ENCODE results near the gene GLIS2.

GLIS2 gene

DNA sequence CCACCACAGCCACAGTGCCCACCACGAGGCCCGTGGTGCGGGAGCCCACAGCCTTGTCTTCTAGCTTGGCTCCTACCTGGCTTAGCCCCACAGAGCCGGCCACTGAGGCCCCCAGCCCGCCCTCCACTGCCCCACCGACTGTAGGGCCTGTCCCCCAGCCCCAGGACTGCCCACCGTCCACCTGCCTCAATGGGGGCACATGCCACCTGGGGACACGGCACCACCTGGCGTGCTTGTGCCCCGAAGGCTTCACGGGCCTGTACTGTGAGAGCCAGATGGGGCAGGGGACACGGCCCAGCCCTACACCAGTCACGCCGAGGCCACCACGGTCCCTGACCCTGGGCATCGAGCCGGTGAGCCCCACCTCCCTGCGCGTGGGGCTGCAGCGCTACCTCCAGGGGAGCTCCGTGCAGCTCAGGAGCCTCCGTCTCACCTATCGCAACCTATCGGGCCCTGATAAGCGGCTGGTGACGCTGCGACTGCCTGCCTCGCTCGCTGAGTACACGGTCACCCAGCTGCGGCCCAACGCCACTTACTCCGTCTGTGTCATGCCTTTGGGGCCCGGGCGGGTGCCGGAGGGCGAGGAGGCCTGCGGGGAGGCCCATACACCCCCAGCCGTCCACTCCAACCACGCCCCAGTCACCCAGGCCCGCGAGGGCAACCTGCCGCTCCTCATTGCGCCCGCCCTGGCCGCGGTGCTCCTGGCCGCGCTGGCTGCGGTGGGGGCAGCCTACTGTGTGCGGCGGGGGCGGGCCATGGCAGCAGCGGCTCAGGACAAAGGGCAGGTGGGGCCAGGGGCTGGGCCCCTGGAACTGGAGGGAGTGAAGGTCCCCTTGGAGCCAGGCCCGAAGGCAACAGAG lies 66.3 kb downstream of the GLIS2 start:
- no peak for DNase-seq (ENCODE audit: low spot score)

DNA sequence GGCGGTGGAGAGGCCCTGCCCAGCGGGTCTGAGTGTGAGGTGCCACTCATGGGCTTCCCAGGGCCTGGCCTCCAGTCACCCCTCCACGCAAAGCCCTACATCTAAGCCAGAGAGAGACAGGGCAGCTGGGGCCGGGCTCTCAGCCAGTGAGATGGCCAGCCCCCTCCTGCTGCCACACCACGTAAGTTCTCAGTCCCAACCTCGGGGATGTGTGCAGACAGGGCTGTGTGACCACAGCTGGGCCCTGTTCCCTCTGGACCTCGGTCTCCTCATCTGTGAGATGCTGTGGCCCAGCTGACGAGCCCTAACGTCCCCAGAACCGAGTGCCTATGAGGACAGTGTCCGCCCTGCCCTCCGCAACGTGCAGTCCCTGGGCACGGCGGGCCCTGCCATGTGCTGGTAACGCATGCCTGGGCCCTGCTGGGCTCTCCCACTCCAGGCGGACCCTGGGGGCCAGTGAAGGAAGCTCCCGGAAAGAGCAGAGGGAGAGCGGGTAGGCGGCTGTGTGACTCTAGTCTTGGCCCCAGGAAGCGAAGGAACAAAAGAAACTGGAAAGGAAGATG lies 67.0 kb downstream of the GLIS2 start:
- no peak for DNase-seq (ENCODE audit: low spot score)

DNA sequence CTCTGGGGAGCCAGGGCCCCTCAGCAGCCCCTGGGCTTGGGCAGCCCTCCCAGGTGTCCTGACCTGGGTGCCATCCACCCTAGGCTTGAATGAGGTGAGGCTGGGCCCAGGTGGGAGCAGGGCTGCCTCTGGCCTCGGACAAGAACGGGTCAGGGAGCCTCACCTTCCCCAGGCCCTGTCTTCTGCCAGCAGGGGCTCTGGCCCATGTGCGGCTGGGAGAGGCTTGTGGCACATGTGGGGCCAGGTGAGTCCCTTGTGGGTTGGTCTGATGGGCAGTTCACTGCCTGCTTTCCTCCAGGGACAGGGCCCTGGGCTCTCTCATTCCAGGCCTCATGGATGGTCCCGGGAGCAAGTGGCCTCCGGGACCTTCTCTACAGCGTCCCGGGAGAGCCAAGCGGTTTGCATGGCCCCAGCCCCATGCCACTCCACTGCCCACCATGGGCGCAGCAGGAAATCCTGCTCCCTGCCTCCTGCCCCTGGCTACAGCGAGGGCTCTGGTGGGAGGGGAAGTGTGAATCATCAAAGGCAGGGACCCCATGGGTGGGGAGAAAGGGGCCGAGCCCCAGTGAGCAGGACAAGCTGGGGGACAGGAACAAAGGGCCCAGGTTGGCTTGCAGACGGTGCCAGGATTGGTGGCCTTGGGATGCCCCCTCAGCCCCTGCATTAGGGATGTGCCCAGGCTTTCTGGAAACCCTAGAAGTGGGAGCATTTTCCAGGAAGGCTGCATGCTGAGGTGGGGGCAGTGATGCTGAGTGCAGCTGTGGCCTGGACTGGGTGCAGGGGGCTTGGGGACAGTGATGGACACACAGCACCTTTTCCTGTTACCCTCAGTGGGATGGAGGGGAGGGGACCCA lies 68.0 kb downstream of the GLIS2 start:
- no peak for DNase-seq (ENCODE audit: low spot score)

DNA sequence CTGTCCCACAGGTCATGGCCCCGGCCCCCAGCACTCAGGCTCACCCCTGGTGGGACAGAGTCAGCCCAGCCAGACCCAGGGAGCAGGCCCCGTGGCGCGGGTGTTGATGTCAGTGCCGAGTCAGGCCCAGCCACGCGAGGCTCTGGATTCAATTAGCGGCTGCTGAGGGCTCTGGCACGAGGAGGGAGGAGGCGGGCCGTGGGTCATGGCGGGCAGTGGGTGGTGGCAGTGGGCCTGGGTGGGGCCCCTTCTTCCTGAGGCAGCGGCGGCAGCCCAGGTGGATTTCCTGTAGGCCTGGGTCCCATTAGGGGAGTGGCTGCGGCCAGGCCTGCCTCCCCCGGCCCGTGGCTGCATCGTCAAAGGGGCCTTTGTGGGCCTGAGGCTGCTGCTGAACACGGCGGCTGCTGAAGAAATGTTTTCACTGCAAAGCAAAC lies 68.7 kb downstream of the GLIS2 start:
- DNase-seq (ENCODE audit: low spot score): no peak

DNA sequence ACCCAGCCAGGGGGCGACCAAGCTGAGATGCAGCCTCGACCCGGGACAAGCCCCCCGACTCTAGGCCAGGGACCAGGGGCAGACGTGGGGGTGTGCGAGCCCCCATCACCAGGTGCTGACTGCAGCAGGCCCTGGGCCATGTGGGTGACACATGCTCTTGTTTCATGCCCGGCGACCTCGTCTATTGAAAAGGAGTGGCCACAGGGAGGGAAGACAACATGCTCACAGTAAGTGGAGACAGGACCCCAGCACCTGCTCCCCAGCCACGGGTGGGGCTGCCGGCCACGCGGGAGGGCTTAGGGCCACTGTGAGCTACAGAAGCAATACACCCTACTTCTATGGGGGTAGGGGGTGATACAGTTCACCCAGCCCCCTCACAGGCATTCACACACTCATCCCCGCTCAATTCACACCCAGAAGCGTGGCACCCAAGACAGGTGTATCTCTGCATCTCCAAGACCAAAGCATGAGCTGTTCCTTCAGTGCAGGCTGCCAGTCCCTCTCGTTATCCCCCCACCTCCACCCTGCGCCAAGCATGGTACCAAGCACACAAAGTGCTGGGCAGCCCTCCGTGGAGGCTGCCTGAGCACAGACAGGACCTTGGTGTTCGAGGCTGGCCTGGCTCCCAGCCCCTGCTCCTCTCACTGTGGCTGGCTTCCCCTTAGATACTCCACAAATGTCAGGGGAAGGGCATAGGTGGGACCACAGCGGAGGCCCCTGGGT lies 69.4 kb downstream of the GLIS2 start:
- DNase-seq (ENCODE audit: low spot score): no peak

DNA sequence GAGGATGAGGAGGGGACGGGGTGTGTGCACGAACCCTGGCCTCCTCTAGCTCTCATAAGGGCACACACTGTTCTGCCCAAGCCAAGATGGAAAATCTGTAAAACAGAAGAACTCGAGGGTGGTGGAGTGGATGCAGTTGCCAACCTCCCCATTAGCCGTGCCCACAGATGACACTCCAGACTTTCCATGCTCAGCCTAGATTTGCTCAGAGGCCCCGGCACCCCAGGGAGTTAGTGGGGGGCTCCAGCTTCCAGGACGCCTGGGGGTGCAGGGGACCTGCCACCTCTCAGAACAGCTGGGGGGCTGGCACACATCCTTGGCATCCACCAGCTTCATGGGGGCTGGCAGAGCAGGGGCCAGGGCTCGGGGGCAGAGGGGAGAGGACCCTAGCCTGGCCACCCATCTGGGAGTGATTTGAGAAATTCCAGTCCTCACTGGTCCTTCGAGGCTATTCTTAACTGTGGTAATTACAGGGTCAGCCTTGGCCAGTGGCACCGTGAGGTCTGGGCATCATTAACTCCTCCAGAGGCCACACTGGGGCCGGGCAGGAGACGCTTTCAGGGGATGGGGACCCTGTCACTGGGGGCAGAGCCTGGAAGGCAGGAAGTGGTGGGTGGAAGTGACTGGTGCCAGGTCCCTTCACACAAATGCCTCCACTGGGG lies 70.1 kb downstream of the GLIS2 start:
- DNase-seq (ENCODE audit: low spot score): no peak

DNA sequence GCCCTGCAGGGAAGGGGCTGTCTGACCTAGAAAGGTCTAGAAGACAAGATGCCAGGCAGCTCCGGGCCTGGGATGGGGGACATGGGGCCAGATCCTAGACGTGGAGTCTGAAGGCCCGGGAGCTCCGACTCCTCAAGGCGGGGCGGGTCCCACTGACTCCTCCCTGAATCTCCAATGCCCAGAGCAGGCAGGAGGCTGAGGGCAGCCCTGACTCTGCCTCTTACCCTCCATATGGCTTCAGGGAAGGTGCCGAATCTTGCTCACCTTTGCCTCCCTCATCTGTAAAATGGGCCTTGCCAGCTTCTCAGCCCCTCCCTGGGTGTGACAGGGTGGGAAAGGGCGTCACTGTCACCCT lies 70.6 kb downstream of the GLIS2 start:
- DNase-seq (ENCODE audit: low spot score): no peak

DNA sequence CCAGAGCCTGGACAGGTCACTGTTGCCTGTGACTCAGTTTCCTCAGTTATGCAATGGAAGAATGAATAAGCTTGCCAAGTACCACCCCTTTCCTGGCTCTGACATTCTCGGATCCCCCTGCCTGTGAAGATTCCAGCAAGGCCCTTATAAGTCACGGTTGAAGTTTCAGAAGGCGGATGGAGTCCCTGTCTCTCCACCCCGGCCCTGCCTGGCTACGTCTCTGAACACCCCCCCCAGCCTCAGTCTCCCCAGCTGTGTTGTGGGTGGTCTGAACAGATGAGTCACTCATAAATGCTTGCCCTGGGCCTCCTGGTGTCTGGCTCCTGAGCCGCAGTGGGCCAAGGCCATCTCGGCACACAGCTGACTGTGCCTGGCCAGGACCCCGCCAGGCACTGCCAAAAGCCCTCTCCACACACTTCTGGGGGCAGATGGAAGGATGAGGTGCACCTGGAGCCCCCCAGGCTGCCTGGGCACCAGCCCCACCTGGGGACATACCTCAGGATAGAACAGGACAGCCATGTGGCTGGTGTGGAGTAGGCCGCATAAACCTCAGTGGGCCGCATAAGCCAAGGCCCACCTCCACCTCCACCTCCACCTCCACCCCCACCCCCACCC lies 71.2 kb downstream of the GLIS2 start:
- no peak for DNase-seq (ENCODE audit: low spot score)

DNA sequence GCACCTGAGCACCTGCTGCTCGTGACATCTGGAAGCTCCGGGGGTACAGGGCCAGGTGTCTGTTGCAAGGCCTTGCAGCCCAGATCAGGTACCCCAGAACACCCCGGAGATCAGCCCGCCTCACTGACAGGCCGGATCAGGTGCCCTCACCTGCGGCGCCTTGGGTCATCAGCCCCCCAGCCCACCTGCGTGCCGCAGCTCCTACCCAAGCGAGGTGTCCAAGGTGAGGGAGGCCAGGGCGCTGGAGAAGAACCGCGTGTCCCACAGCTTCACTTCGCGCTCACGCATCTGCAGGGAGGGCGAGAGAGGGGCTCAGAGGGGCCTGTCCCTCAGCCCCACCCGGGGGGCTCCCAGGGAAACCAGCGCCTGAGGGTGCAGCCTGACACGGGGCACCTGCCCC lies 71.9 kb downstream of the GLIS2 start:
- no peak for DNase-seq (ENCODE audit: low spot score)

DNA sequence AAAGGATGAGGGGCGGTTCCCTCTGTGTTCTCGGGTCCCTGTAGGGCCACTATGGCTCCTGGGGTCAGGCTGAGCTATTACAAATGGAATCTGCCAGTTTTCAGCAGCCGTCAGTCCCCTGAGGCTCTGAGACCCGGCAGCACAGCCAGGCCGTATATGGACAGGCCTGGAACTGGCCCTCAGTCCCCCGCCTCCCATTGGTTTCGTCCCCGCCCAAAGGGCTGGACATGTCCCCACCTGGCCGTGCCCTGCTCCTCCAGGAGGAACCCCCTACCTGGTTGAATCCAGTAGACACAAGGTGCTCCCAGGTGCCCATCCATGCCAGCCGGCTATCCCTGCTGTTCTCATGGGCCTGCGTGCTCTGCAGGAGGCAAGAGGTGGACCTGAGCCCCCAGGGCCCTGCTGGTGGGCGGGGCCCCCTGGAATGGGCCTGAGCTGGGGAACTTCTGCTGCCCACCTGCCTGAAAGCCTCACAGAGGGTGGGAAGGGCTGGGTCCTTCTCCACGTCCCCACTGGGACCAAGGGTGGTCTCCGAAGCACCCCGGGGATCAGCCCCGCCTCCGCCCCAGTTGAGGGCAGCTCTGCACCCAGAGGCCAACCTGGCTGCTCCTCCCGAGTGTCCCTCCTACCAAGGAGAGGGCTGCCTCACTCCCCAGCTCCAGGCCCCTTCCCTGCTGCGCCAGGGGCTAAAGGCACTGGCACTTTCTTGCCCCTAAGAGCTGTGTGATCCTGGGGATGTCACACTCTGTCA lies 72.6 kb downstream of the GLIS2 start:
- no peak for DNase-seq (ENCODE audit: low spot score)

Measured in Ammon's horn (tissue), 1 donor.